Measurements from ENCODE around the gene EVX2. TPM values are rescaled to one million over a fixed set of nuclear protein-coding genes. Genes with fewer than 3 reads are reported as not detected.

EVX2 gene
- total RNA-seq, 4 donors from 2014 or later = not detected

DNA sequence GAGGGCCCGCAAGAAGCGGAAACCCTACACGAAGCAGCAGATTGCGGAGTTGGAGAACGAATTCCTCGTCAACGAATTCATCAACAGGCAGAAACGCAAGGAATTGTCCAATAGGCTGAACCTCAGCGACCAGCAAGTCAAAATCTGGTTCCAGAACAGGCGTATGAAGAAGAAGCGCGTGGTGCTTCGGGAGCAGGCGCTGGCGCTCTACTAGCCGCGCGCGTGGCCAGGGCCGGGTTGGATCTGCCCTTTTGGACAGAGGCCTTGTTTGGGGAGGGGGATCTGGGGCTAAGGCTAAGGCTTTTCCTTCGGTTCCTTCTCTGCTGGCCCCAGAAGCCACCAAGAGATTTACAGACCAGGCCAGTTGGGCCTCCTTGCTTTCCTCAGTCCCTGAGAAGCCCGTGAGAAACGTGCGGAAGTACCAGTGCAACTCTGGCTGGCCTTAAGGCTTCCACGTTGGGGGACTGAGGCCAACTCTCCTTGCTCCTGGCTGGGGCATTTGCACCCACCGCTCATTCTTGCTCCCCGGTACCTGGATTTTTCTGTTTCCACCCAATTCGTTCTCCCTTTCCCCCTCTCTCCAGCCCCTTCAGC is 16.9 kb upstream of the EVX2 start:
- no peak for DNase-seq
- no peak for TF ChIP-seq POLR2A (IDR thresholded peaks at IDR 0.05)
- TF ChIP-seq, protein P1, sequence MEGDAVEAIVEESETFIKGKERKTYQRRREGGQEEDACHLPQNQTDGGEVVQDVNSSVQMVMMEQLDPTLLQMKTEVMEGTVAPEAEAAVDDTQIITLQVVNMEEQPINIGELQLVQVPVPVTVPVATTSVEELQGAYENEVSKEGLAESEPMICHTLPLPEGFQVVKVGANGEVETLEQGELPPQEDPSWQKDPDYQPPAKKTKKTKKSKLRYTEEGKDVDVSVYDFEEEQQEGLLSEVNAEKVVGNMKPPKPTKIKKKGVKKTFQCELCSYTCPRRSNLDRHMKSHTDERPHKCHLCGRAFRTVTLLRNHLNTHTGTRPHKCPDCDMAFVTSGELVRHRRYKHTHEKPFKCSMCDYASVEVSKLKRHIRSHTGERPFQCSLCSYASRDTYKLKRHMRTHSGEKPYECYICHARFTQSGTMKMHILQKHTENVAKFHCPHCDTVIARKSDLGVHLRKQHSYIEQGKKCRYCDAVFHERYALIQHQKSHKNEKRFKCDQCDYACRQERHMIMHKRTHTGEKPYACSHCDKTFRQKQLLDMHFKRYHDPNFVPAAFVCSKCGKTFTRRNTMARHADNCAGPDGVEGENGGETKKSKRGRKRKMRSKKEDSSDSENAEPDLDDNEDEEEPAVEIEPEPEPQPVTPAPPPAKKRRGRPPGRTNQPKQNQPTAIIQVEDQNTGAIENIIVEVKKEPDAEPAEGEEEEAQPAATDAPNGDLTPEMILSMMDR (IDR thresholded peaks at IDR 0.05) = no peak
- Histone ChIP-seq H3K27ac (no peak overlapping the region), H3K4me1 (peaks cover 0 to 31% (median 0%) of the 10 kb centered on the region in 4 donors), H3K27me3 (peaks cover 0 to 93% of the 10 kb centered on the region in 2 donors), H3K36me3 (no peaks in the 10 kb centered on the region), H3K9me3 (no peaks in the 10 kb centered on the region), H3K4me3 (no peak overlapping the region)

DNA sequence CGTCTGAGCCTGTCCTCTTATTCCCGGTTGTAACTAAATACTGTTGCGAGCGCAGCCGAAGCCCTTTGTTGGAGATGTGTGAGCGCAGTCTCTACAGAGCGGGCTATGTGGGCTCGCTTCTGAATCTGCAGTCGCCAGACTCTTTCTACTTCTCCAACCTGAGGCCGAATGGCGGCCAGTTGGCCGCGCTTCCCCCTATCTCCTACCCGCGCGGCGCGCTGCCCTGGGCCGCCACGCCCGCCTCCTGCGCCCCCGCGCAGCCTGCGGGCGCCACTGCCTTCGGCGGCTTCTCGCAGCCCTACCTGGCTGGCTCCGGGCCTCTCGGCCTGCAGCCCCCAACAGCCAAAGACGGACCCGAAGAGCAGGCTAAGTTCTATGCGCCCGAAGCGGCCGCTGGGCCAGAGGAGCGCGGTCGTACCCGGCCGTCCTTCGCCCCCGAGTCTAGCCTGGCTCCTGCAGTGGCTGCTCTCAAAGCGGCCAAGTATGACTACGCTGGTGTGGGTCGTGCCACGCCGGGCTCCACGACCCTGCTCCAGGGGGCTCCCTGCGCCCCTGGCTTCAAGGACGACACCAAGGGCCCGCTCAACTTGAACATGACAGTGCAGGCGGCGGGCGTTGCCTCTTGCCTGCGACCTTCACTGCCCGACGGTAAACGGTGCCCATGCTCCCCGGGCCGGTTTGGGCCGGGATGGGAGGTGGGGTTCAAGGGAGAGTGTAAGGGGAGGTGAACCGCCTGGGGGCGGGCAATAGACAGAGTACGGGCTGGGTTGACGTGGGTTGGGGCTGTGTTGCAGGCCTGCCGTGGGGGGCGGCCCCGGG is 16.2 kb upstream of the EVX2 start, which contains the start of gene HOXD12:
HOXD12 (plus strand) TSS at position 68 of the 819 bp plus-strand sequence; CDS start at position 75, 7 bp downstream.
- no peaks in the 10 kb centered on the region for H3K9me3 ChIP-seq
- H3K27me3 ChIP-seq = peaks cover 0 to 93% of the 10 kb centered on the region in 2 donors
- H3K4me3 ChIP-seq = no peak within 1 kb of the TSS
- TF ChIP-seq, protein P1 (IDR thresholded peaks at IDR 0.05) = no peak
- no peak for TF ChIP-seq POLR2A (IDR thresholded peaks at IDR 0.05)
- peak in 1 of 3 donors; percentile 44 for DNase-seq
- H3K4me1 ChIP-seq = peaks cover 0 to 30% (median 0%) of the 10 kb centered on the region in 4 donors
- H3K36me3 ChIP-seq = no peaks in the 10 kb centered on the region
- no peak within 1 kb of the TSS for H3K27ac ChIP-seq

DNA sequence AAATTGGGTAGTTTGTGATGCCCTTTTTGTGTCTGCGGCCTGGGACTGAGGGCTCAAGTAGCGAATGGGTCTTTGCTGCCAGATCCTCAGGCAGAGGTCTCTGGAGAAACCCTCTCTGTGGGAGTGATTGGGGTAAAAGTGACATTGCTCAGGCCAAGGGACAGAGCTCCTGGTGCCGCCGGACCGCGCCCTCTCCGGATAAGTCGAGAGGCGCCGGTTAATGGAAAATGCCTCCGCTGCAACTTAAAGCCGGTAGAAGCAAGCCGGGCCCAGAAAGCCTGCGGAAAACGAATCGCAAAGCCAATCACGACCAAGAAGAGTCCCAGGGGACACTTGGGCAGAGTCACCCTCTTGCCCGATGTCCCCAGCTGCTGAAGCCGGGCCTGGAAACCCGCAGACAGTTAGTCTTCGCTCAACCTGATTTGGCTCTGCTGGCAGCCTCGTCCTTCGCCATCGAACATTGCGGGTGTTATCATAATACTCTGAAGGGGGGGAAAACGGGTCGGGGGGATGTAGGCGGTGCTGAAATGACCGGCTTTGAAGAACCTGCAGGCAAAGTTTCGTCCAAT is 15.5 kb upstream of the EVX2 start:
- Histone ChIP-seq H3K27me3 (peaks cover 0 to 93% of the 10 kb centered on the region in 2 donors), H3K9me3 (no peaks in the 10 kb centered on the region), H3K4me3 (no peak overlapping the region), H3K4me1 (peaks cover 0 to 23% (median 0%) of the 10 kb centered on the region in 4 donors), H3K27ac (no peak overlapping the region), H3K36me3 (no peaks in the 10 kb centered on the region)
- no peak for DNase-seq
- TF ChIP-seq, protein P1 (IDR thresholded peaks at IDR 0.05) = no peak
- no peak for TF ChIP-seq POLR2A (IDR thresholded peaks at IDR 0.05)

DNA sequence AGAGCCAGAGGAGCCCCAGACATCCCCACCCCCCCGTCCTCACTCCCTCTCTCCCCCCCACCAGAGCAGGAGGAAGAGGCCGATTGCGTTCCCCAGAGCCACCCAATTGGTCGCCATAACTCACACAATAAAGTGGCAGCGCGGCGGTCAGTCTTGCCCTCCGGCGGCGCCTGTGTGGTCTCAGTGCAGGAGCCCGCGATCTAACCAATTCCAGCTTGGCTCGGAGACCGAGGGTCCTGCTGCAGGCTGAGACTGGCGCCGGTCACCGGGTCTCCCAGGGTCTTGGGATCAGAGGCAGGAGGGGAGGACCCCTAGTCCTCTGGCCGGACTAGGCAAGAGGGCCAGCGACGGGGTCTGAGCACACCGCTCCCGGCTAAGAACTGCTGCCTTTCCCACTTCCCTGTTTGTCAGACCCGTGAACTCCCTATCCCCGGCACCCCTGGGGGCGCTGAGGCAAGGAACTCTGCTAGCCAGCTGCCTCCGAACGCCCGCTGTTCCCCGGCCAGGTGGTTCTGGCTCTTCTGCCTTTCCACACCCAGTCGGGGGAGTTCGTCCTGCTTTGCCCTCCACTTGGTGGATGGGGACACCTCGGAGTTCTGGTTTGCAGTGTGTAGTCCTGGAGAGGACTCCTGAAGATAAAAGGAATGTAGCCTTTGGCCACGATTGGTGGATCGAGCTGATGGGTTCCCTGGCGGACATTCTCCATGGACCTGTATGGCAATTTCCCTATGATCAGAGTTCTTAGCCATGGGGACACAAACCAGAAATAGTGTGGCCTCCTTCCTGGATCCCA is 14.8 kb upstream of the EVX2 start:
- no peaks in the 10 kb centered on the region for H3K9me3 ChIP-seq
- DNase-seq = peak in 2 of 3 donors; percentile 44 to 48
- no peak overlapping the region for H3K27ac ChIP-seq
- no peak overlapping the region for H3K4me3 ChIP-seq
- H3K36me3 ChIP-seq = no peaks in the 10 kb centered on the region
- no peak for TF ChIP-seq POLR2A (IDR thresholded peaks at IDR 0.05)
- TF ChIP-seq, protein P1 (IDR thresholded peaks at IDR 0.05) = no peak
- H3K4me1 ChIP-seq = peaks cover 0 to 19% (median 0%) of the 10 kb centered on the region in 4 donors
- H3K27me3 ChIP-seq = peaks cover 0 to 92% of the 10 kb centered on the region in 2 donors

DNA sequence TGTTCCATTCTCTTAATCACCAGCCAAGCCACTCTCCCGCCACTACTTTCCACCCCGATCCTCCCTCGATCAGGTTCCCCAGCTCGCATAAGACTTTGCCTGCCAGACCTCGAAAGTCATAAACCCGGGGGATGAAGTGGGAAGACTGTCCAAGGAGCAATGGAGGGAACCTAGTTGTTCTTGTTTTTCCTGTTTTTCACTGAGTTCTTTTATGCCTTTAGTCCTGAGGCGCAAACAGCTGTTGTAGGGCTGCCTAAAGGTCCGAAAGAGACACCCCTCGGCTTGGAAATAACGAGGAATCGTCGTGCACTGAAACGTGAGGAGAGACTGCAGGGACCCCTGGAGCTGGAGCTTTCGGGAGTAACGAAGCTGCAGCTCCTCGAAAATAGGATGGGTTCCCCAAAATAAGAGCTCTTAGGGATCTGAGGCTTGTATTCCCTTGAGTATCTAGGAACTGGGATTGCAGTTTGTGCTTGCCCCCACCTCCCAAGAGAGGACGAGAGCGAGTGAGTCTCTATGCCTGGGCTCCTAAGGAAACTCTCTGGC is 14.1 kb upstream of the EVX2 start:
- Histone ChIP-seq H3K27me3 (peaks cover 0 to 92% of the 10 kb centered on the region in 2 donors), H3K36me3 (no peaks in the 10 kb centered on the region), H3K4me1 (peaks cover 0 to 26% (median 0%) of the 10 kb centered on the region in 4 donors), H3K27ac (no peak overlapping the region), H3K9me3 (no peaks in the 10 kb centered on the region), H3K4me3 (peak overlapping the region in 3 of 4 donors; percentile 32 to 60 (median 42))
- DNase-seq = no peak
- TF ChIP-seq, protein P1 (IDR thresholded peaks at IDR 0.05) = no peak
- TF ChIP-seq POLR2A (IDR thresholded peaks at IDR 0.05) = no peak

All from Peyer's patch (tissue), 4 donors.